HCT116 (cell line): Measurements from ENCODE around the gene KPRP.
A peak's percentile ranks its signal among the peaks of the same experiment; 100 is the strongest.

ENCODE experiments used
- CTCF ChIP-seq, 3 experiments: fragments of 200-600 bp in 1 of 3; sonication (generic) in 1 of 3; IDR thresholded peaks in 2 of 3; conservative IDR thresholded peaks in 1 of 3; 2 replicates each; pipeline ENCODE4 v1.5.1; 2012 to 2017; ENCODE audit warnings: low read depth in 2 of 3, low read length in 2 of 3, antibody characterized with exemption in 1 of 3, borderline replicate concordance in 1 of 3, control low read depth in 1 of 3, mild to moderate bottlenecking in 1 of 3, mixed read lengths in 1 of 3, mixed run types in 1 of 3, moderate library complexity in 1 of 3; ENCODE audit not compliant: insufficient read depth in 1 of 3
- EZH2 ChIP-seq: fragments of 200-600 bp; sonication (generic); IDR thresholded peaks from 2 replicates; pipeline ENCODE4 v1.6.1; 2017; ENCODE audit warnings: antibody characterized with exemption, mixed run types
- EZH2phosphoT487 ChIP-seq: fragments of 200-600 bp; IDR thresholded peaks from 2 replicates; pipeline ENCODE4 v1.6.1; 2018; ENCODE audit warnings: antibody characterized with exemption, borderline replicate concordance
- FOSL1 ChIP-seq: IDR thresholded peaks from 2 replicates; pipeline ENCODE4 v1.6.1; 2012; ENCODE audit warnings: low read depth
- POLR2A ChIP-seq: IDR thresholded peaks from 2 replicates; pipeline ENCODE4 v1.7.0; 2011; ENCODE audit warnings: borderline replicate concordance; ENCODE audit not compliant: insufficient read depth, insufficient read length; ENCODE audit errors: extremely low read depth
- POLR2AphosphoS5 ChIP-seq: IDR thresholded peaks from 2 replicates; pipeline ENCODE4 v1.6.1; 2011; ENCODE audit warnings: mild to moderate bottlenecking, low read depth, low read length, moderate library complexity
- SRF ChIP-seq: IDR thresholded peaks from 2 replicates; pipeline ENCODE4 v1.6.1; 2012; ENCODE audit warnings: low read depth
- ZBTB33 ChIP-seq: IDR thresholded peaks from 2 replicates; pipeline ENCODE4 v1.6.1; 2011; ENCODE audit warnings: mild to moderate bottlenecking, low read length, moderate library complexity; ENCODE audit not compliant: insufficient replicate concordance; ENCODE audit errors: extremely low read depth

GRCh38 chr1:152745289-152745704 lies 12.5 kb upstream of the KPRP start:
- no peak for TF ChIP-seq SRF
- no peak for TF ChIP-seq POLR2AphosphoS5
- no peak for TF ChIP-seq FOSL1
- TF ChIP-seq EZH2phosphoT487: no peak
- peak; percentile 18 to 42 (median 38); a peak in 4 of 6 replicates for TF ChIP-seq CTCF (IDR thresholded peaks at IDR 0.05 in 2 of 3, conservative IDR thresholded peaks at IDR 0.05 in 1 of 3; ENCODE audit: borderline replicate concordance in 1 of 3, insufficient read depth in 1 of 3, low read depth in 2 of 3, low read length in 2 of 3)
- no peak for TF ChIP-seq POLR2A
- no peak for TF ChIP-seq EZH2
- TF ChIP-seq ZBTB33: no peak
